Stimulated activated CD8-positive, alpha-beta memory T cell treated with anti-CD3 and anti-CD28 coated beads, Interleukin-15, amount 100 ng/mL, for 24 hours (primary cell): ENCODE results near the gene SMARCD3.

ENCODE experiments used
- DNase-seq: peaks from one replicate; pipeline ENCODE4 v3.0.0-alpha.2; 2020; ENCODE audit warnings: low read depth

SMARCD3 gene

GRCh38 chr7:151272405-151272804 lies 23.9 kb upstream of the SMARCD3 start:
- no peak for DNase-seq

DNA sequence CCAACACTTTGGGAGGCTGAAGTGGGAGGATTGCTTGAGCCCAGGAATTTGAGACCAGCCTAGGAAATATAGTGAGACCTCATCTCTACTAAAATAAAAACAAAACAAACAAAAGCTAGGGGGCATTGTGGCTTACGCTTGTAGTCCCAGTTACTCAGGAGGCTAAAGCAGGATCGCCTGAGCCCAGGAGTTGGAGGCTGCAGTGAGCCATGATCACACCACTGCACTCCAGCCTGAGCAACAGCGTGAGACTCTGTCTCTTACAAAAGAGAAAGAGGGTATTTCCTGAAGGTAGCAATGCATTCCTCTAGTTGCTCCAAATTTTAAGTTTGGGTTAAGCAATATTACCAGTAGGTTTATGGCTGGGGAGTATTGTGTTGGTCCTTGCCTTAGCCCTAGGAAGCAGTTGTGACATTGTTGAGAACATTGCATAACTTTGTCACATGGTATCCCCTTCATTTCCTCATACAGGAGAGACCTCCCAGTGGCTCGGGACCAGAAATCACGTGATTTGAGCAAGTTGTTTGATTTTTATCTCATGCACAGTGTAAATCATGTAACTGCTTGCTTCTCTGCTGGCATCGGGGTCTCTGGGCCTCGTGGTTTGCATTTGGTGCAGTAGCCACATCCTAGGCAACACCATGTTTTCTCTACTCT lies 23.3 kb upstream of the SMARCD3 start:
- DNase-seq = no peak

DNA sequence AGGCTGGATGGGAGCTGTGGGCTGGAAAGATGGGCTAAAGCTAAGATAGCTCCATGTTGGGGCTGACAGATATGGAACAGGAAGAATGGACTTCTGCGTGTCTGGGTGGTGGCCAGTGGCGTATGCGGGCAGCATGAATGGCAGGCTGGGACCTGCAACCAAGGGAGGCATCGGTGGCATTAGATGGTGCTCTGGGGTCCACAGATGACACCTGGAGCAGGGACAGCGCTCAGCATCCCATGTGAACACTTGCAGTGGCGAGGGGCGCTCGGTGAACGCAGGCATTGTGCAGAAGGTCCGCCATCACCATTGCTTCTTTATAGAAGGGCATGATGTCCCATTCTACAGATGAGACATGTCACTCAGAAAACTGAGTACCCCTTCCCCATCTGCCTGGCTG lies 21.0 kb upstream of the SMARCD3 start:
- DNase-seq = no peak

DNA sequence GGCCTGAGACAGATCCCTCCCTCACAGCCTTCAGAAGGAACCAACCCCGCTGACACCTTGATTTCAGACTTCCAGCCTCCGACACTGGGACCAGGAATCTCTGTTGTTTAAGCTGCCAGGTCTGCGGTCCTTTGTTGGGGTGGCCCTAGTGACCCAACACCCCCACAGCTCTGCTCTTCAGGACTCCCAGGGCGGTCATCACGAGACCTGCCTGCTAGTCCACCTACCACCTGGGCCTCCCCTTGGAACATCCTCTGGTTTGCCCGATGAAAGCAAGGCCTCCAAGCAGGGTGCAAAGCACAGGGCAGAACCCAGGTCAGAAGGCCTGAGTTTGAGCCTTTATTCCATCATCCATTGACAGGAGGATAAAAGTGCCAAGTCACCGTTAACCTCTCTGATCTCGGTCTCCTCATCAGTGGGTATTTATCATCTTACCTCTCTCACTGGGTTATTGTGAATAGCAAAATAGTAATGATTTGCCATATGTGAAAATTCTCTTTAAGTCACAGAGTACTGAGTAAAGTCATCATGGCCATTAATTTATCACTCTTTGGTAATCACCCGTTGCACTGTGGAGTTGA lies 16.9 kb upstream of the SMARCD3 start:
- DNase-seq = no peak

GRCh38 chr7:151264615-151265014 lies 16.1 kb upstream of the SMARCD3 start:
- no peak for DNase-seq

DNA sequence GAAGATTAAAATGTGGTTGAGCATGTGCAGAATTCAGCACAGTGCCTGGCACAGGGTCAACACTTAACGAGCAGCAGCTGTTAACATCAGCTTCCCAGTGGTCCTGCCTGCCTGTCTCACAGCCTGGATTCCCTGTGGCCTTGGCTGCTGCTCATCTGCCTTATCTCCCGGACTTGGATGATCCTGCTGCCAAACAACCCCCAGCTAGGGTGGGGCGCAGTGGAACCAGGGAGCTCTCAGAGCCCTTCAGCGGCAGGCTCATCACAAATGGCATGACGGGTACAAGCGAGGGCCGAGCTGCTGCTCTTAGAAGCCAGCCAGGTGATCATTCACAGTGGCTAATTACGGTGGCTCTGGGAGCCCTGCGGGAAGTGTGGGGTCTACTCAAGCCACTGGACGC lies 13.0 kb upstream of the SMARCD3 start:
- DNase-seq = no peak

DNA sequence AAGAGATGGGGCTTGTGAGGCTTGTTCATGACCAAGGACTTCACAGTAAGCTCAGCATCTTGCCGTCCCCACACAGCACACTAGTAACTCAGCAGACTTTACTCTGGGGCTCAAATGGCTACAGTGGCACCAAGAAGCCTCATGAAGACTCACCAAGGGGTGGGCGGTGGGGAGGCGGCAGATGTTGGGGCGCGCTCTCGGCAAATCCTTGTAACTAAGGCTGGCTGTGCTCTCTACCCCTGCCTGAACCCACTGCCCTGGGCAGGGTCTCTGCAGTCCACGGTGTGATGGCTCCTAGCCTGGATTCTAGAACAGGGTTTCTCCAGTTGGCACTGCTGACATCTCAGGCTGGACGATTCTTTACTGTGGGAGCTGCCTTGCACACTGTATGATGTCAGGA lies 12.4 kb upstream of the SMARCD3 start:
- no peak for DNase-seq

DNA sequence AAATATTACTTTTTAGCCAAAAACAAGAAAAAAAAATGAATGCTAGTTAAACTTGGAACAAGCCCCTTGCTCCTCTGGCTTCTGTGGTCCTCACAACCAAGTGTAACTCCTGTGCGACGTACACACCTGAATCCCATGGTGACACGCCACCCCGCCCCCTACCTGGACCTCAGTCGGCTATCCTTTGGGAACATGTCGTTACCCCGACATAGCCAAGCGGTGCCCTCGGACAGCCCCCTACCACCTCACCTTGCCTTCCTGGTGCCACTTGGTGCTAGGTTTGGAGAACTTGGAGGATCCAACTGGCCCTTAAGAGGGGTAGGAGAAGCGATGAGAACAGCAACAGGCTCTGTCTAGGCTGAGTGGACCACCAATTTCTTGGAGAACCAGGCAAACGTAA lies 12.0 kb upstream of the SMARCD3 start:
- DNase-seq = no peak

- no peak for DNase-seq
These were observed 9.5 kb upstream of the SMARCD3 start for GRCh38 chr7:151257990-151258389.

DNA sequence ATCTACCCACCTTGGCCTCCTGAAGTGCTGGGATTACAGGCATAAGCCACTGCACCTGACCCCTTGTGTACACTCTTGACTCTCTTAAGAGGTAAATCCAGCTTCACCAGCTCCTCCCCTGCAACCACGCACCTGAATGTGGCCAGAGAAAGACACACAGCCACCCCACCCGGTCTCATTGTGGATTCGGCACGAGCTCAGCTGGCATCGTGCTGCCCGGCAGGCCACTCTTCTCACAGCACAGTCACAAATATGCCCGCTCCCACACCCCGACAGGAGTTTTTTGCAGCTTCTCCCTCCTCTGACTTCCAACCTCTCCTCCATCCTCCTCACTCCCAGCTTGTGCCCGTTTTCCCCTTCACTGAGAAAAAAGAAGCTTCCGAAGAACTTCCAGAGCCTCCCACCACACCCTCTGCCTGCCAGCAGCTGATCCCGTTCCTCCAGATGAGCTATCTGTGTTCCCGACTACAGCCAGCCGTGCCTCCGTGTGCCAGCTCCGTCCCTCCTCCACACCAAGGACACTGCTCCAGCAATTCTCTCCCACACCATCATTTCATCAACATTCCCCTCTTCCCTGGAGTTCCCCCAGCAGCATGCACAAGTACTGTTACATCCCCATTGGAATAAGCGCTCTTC lies 8.0 kb upstream of the SMARCD3 start:
- DNase-seq = no peak

GRCh38 chr7:151255390-151255789 lies 6.9 kb upstream of the SMARCD3 start:
- DNase-seq = no peak

- DNase-seq = no peak
These were observed 6.4 kb upstream of the SMARCD3 start for GRCh38 chr7:151254851-151255250.

- no peak for DNase-seq
These were observed 5.8 kb upstream of the SMARCD3 start for GRCh38 chr7:151254316-151254715.

DNA sequence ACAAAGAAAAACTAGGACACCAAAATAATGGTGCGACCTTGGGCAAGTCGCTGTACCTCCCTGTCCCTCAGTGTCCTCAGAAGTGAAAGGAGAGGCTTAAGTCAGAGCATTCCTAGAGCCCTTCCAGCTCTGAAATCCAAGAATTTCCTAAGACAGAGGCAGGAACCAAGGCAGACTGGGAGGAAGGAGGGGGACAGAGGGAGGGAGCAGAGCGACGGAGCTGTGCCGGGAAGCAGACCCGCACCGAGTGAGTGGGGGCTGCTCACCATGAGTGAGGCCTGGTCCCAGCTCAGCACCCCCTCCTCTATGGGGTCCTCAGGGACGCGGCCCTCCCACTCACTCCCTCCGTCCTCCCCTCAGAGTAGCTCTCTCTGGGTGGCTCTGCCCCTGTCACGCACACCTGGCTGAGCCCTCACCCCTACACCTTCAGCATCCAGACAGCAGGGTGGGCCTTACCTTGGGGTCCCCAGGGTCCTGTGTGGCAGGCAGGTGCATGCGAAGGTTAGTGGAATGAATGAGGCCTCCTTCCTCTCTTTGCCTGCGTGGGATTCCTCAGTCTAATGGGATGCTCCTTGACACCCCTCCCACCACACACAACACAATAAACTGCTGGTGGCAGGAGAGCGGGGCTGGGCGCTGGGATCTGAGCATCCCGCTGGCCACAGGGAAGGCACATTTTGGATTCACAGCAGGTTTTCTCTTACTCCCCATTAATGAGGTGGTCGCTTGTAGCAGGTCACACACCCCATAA lies 4.6 kb upstream of the SMARCD3 start:
- no peak for DNase-seq

- no peak for DNase-seq
These were observed 4.0 kb upstream of the SMARCD3 start for GRCh38 chr7:151252561-151252835.

DNA sequence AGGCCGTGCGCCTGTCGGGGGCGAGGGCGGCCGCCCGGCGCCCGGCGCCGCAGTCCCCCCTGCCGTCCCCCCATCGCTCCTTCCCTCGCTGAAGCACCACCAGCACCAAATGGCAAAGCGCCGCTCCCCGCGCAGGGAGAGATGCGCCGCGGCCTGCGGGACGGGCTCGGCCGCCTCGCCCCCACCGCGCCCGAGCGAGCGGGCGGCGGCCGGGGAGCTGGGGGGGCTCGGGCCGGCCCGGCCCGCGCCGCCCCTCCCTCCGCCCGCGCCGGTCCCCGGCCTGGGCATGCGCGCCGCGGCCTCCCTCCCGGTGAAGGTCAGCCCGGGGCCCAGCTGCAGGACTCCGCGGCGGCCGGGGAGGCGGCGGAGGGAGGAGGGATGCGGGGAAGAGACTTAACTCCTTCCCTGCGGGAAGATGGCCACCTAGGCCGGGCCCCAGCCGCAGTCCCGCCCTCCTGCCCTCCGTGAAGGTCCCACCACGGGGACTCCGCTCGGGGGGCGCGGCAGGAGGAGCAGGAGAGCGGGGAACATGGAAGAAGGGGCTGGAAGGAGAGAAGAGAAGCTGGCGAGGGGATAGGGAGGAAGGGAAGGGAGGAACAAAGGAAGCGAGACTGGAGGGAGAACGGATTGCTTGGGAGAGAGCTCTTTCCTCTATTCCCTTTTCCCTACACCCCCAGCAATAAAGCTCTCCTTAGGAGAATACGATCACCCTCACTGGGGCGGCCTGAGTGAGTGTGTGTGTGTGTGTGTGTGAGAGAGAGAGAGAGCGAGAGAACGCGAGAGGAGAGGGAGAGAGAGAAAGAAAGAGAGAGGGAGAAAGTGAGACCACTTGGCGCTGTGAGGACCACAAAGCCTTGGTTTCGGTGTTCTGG lies 3.4 kb upstream of the SMARCD3 start:
- no peak for DNase-seq

- no peak for DNase-seq
These were observed 2.8 kb upstream of the SMARCD3 start for GRCh38 chr7:151251328-151251688.

GRCh38 chr7:151250181-151251132 lies 2.0 kb upstream of the SMARCD3 start:
- no peak for DNase-seq

DNA sequence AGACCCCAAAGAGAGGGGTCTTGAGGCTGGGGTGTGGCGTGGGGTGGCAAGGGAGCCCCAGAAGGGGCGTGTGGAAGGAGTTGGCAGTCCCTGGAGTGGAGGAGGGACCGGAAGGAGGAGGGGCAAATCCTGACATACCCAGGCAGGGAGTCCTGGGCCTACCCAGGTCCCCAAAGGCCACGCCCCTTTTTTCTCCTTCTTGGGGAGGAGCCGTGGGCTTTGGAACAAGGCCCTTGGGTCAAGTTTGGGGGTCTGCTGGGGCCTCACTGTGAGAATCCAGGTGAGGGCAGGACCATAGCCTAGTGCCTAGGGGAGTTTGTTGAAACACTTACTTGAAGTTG lies 1.2 kb upstream of the SMARCD3 start:
- DNase-seq = no peak

- no peak for DNase-seq
These were observed 689 bp upstream of the SMARCD3 start for GRCh38 chr7:151249034-151249731.
